OCI-LY7 (cell line): Measurements from ENCODE around the gene EEF2K.

ENCODE experiments used
- EZH2phosphoT487 ChIP-seq: fragments of 200-600 bp; sonication (generic); IDR thresholded peaks from 2 replicates; pipeline ENCODE4 v1.6.1; 2018; ENCODE audit warnings: low read depth, borderline replicate concordance, mild to moderate bottlenecking, mixed run types, antibody characterized with exemption, low read length, moderate library complexity, mixed read lengths
- TF ChIP-seq, protein P1 (sequence below): fragments of 200-600 bp; sonication (generic); conservative IDR thresholded peaks from 2 replicates; pipeline ENCODE4 v1.5.1; 2014; ENCODE audit warnings: mild to moderate bottlenecking, antibody characterized with exemption, low read length, moderate library complexity, mixed read lengths

GRCh38 chr16:22335668-22336246 is 129.7 kb downstream of the EEF2K start:
- TF ChIP-seq, protein P1, sequence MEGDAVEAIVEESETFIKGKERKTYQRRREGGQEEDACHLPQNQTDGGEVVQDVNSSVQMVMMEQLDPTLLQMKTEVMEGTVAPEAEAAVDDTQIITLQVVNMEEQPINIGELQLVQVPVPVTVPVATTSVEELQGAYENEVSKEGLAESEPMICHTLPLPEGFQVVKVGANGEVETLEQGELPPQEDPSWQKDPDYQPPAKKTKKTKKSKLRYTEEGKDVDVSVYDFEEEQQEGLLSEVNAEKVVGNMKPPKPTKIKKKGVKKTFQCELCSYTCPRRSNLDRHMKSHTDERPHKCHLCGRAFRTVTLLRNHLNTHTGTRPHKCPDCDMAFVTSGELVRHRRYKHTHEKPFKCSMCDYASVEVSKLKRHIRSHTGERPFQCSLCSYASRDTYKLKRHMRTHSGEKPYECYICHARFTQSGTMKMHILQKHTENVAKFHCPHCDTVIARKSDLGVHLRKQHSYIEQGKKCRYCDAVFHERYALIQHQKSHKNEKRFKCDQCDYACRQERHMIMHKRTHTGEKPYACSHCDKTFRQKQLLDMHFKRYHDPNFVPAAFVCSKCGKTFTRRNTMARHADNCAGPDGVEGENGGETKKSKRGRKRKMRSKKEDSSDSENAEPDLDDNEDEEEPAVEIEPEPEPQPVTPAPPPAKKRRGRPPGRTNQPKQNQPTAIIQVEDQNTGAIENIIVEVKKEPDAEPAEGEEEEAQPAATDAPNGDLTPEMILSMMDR = no peak
- TF ChIP-seq EZH2phosphoT487 = no peak
